Ramos (cell line): ENCODE data around the gene TMEM18.

Experiments
- in situ Hi-C: fragments of 300-500 bp; cut with MboI; formaldehyde crosslinking; loops from one replicate; pipeline ENCODE4 v1.14.3; 2022; ENCODE audit warnings: low sequenced_read_pairs; ENCODE audit not compliant: unreplicated experiment

Gene TMEM18

GRCh38 chr2:623130-623922, 53.9 kb downstream of the TMEM18 start:
- in situ Hi-C loops, result no loop called here

DNA sequence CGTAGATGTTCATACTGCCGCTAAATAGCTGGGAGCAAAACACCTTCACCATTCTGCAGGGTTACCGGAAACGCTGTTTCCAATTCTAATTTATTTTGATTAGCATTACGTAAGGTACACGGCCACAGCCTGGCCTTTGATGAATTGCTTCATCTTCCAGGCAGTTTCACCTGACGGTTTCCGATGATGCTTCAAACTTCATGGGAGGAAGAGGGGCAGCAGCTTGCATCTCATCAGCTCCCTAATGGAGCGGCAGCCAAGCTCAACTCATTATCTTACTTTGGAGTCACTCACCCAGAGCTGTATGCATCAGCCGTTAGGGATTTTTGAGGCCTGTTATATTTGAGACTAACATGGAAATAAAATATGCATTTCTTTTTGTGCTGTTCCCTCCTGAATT, 54.8 kb downstream of the TMEM18 start:
- in situ Hi-C loops, result no loop called here

- in situ Hi-C loops, result no loop called here
These were observed 55.7 kb downstream of the TMEM18 start for GRCh38 chr2:621303-622099.

- in situ Hi-C loops, result no loop called here
These were observed 56.5 kb downstream of the TMEM18 start for GRCh38 chr2:620471-621302.

- in situ Hi-C loops, result no loop called here
These were observed 57.2 kb downstream of the TMEM18 start for GRCh38 chr2:620004-620403.

GRCh38 chr2:618422-618990, 58.7 kb downstream of the TMEM18 start:
- in situ Hi-C loops, result no loop called here

DNA sequence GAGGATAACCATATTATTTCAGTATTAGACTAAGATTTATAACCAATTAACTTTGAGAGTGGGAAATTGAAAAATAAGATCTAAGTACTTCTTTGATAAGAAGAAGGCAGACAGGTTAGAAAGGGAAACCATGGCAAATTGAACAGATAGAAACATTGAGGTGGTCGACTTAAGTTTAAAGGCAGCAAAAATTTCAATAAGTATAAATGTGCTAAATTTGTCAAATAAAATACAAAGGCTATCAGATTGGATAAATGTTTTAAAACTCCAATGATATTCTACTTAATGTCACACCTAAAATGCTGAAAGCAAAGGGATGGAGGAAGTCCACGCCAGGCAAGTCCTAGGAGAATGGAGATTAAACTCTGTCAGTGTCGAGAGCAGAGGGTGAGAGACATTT, 59.2 kb downstream of the TMEM18 start:
- in situ Hi-C loops, result no loop called here
